ENCODE data around the gene MOB1B.

DNA sequence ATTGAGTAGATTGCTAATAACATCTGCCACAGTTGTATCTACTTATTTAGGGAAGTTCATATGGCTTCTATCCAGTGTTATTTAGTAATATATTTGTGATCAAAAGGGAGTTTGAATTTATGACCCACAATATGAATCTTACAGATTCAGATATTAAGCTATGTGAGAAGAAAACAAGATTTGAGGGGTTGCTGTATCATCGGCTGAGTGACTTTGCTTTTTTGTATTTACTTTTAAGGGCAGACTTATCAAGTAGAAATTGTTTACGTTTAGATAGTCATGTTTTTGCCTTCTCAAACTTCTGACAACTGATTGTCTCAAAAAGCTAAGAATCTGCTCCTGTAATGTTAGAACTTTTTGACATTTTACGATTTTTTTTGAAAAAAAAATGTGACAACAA, 74.1 kb downstream of the MOB1B start:
- TF ChIP-seq ELF4 (IDR thresholded peaks at IDR 0.05): no peak
- no peak for TF ChIP-seq SP1 (IDR thresholded peaks at IDR 0.05)
- no peak for TF ChIP-seq BHLHE40 (IDR thresholded peaks at IDR 0.05; ENCODE audit: borderline replicate concordance)
- no peak for TF ChIP-seq FOXM1 (IDR thresholded peaks at IDR 0.05; ENCODE audit: borderline replicate concordance)
- no peak for TF ChIP-seq FOXA1 (IDR thresholded peaks at IDR 0.05)
- no peak for TF ChIP-seq ZNF384 (IDR thresholded peaks at IDR 0.05)
- TF ChIP-seq FOXK2 (IDR thresholded peaks at IDR 0.05): no peak
- TF ChIP-seq SUZ12 (IDR thresholded peaks at IDR 0.05): no peak
- no peak for TF ChIP-seq ARNT (IDR thresholded peaks at IDR 0.05)
- TF ChIP-seq L3MBTL2 (conservative IDR thresholded peaks at IDR 0.05): no peak
- TF ChIP-seq, protein P1, sequence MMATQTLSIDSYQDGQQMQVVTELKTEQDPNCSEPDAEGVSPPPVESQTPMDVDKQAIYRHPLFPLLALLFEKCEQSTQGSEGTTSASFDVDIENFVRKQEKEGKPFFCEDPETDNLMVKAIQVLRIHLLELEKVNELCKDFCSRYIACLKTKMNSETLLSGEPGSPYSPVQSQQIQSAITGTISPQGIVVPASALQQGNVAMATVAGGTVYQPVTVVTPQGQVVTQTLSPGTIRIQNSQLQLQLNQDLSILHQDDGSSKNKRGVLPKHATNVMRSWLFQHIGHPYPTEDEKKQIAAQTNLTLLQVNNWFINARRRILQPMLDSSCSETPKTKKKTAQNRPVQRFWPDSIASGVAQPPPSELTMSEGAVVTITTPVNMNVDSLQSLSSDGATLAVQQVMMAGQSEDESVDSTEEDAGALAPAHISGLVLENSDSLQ (IDR thresholded peaks at IDR 0.05): no peak
- TF ChIP-seq TARDBP (IDR thresholded peaks at IDR 0.05): no peak
- TF ChIP-seq HDGF (IDR thresholded peaks at IDR 0.05; ENCODE audit: borderline replicate concordance): no peak

Data from HEK293T (cell line).